Endothelial cell of umbilical vein (primary cell): Measurements from ENCODE around the gene ANGPTL2.

Source experiments
- EZH2 ChIP-seq: IDR thresholded peaks from 2 replicates; pipeline ENCODE4 v1.6.1; 2012; ENCODE audit warnings: borderline replicate concordance, low read depth, mild to moderate bottlenecking, moderate library complexity, low read length, inconsistent platforms; ENCODE audit not compliant: severe bottlenecking
- FOS ChIP-seq: IDR thresholded peaks from 2 replicates; pipeline ENCODE4 v1.6.1; 2011; ENCODE audit warnings: mild to moderate bottlenecking, low read length, moderate library complexity, borderline replicate concordance; ENCODE audit not compliant: insufficient read depth
- JUN ChIP-seq: IDR thresholded peaks from 2 replicates; pipeline ENCODE4 v1.6.1; 2011; ENCODE audit warnings: borderline replicate concordance, low read depth; ENCODE audit not compliant: insufficient read length, insufficient read depth
- MYC ChIP-seq: IDR thresholded peaks from one replicate; pipeline ENCODE4 v1.6.1; 2011; ENCODE audit warnings: mild to moderate bottlenecking, low read depth, low read length
- POLR2A ChIP-seq: IDR thresholded peaks from 2 replicates; pipeline ENCODE4 v1.6.1; 2012; ENCODE audit warnings: low read depth, mild to moderate bottlenecking, control low read depth, low read length
- POLR2AphosphoS5 ChIP-seq: IDR thresholded peaks from 2 replicates; pipeline ENCODE4 v1.6.1; 2012; ENCODE audit warnings: low read depth, mild to moderate bottlenecking, control low read depth, low read length, moderate library complexity; ENCODE audit not compliant: insufficient read depth
- TF ChIP-seq, protein P1 (sequence below), 2 donors: IDR thresholded peaks; 1 replicate in 1 of 2; 2 replicates in 1 of 2; pipeline ENCODE4 v1.5.1; 2011; ENCODE audit warnings: low read length in 2 of 2, mild to moderate bottlenecking in 2 of 2, moderate library complexity in 2 of 2, control low read depth in 1 of 2, inconsistent platforms in 1 of 2, low read depth in 1 of 2; ENCODE audit not compliant: insufficient read depth in 1 of 2; ENCODE audit errors: extremely low read depth in 1 of 2
- TF ChIP-seq, protein P2 (sequence below): IDR thresholded peaks from 2 replicates; pipeline ENCODE4 v1.6.1; 2011; ENCODE audit not compliant: insufficient read depth, insufficient read length

DNA sequence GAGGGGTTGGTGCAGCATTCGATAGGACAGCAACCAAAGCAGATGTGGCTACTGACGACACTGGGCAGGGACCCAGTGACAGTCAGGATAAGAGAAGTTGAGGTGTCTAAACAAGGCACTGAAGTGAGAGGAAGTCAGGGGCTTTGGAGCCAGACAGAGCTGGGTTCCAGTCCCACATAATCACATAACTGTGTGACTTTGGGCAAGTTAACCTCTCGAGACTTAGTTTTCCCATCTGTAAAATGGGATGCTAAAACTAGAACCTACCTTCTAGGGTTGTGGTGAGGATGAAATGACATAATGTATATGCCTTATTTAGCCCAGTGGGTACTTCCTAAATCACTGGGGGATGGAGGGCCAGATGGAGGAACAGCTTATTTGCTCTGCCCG lies 3.1 kb downstream of the ANGPTL2 start:
- TF ChIP-seq POLR2AphosphoS5, result no peak
- TF ChIP-seq, protein P1, sequence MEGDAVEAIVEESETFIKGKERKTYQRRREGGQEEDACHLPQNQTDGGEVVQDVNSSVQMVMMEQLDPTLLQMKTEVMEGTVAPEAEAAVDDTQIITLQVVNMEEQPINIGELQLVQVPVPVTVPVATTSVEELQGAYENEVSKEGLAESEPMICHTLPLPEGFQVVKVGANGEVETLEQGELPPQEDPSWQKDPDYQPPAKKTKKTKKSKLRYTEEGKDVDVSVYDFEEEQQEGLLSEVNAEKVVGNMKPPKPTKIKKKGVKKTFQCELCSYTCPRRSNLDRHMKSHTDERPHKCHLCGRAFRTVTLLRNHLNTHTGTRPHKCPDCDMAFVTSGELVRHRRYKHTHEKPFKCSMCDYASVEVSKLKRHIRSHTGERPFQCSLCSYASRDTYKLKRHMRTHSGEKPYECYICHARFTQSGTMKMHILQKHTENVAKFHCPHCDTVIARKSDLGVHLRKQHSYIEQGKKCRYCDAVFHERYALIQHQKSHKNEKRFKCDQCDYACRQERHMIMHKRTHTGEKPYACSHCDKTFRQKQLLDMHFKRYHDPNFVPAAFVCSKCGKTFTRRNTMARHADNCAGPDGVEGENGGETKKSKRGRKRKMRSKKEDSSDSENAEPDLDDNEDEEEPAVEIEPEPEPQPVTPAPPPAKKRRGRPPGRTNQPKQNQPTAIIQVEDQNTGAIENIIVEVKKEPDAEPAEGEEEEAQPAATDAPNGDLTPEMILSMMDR (IDR thresholded peaks at IDR 0.05; ENCODE audit: extremely low read depth in 1 of 2, insufficient read depth in 1 of 2, low read depth in 1 of 2, low read length in 2 of 2), result no peak
- no peak for TF ChIP-seq EZH2
- no peak for TF ChIP-seq JUN
- TF ChIP-seq, protein P2, sequence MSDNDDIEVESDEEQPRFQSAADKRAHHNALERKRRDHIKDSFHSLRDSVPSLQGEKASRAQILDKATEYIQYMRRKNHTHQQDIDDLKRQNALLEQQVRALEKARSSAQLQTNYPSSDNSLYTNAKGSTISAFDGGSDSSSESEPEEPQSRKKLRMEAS, result no peak
- no peak for TF ChIP-seq POLR2A
- TF ChIP-seq MYC, result no peak
- no peak for TF ChIP-seq FOS
